KMS-11 (cell line): ENCODE measurements around the gene SLC8B1.
"Not testable (repeated sequence)": the region's sequence is repeated elsewhere in the genome, so short reads cannot be mapped to it uniquely, and the experiment has no call there.

Experiments
- H2AFZ ChIP-seq: fragments of 200-600 bp; sonication (generic); 2 replicates; pipeline ENCODE4 v1.6.1; 2016; ENCODE audit warnings: antibody characterized with exemption, mixed run types, low read depth
- H3K27ac ChIP-seq: fragments of 200-600 bp; sonication (generic); 2 replicates; pipeline ENCODE4 v1.6.1; 2016; ENCODE audit warnings: mild to moderate bottlenecking, mixed run types
- H3K27me3 ChIP-seq: fragments of 200-600 bp; sonication (generic); 2 replicates; pipeline ENCODE4 v1.6.1; 2017; ENCODE audit warnings: mild to moderate bottlenecking, low read depth, mixed run types, moderate library complexity; ENCODE audit not compliant: insufficient read depth
- H3K36me3 ChIP-seq: fragments of 200-600 bp; sonication (generic); 2 replicates; pipeline ENCODE4 v1.6.1; 2017; ENCODE audit warnings: mild to moderate bottlenecking, mixed run types; ENCODE audit not compliant: insufficient read depth
- H3K4me1 ChIP-seq: fragments of 200-600 bp; sonication (generic); 2 replicates; pipeline ENCODE4 v1.6.1; 2016; ENCODE audit warnings: mild to moderate bottlenecking, low read depth, mixed run types; ENCODE audit not compliant: poor library complexity, severe bottlenecking
- H3K4me2 ChIP-seq: fragments of 200-600 bp; sonication (generic); 2 replicates; pipeline ENCODE4 v1.7.0; 2016; ENCODE audit warnings: mild to moderate bottlenecking, mixed run types
- H3K4me3 ChIP-seq: fragments of 200-600 bp; sonication (generic); IDR thresholded peaks from 2 replicates; pipeline ENCODE4 v1.6.1; 2017; ENCODE audit warnings: low read depth, low read length, mixed read lengths; ENCODE audit not compliant: insufficient read depth
- H3K79me2 ChIP-seq: fragments of 200-600 bp; sonication (generic); 2 replicates; pipeline ENCODE4 v1.6.1; 2016; ENCODE audit warnings: low read depth, mixed run types; ENCODE audit not compliant: insufficient read depth
- H3K9ac ChIP-seq: fragments of 200-600 bp; sonication (generic); 2 replicates; pipeline ENCODE4 v1.6.1; 2016; ENCODE audit warnings: mild to moderate bottlenecking, mixed run types
- H4K20me1 ChIP-seq: fragments of 200-600 bp; sonication (generic); 2 replicates; pipeline ENCODE4 v1.6.1; 2016; ENCODE audit warnings: mild to moderate bottlenecking, mixed run types; ENCODE audit not compliant: insufficient read depth
- TF ChIP-seq, protein P1 (sequence below): fragments of 200-600 bp; sonication (generic); conservative IDR thresholded peaks from 2 replicates; pipeline ENCODE4 v1.6.1; 2017; ENCODE audit warnings: low read depth, mild to moderate bottlenecking, antibody characterized with exemption, low read length, moderate library complexity, mixed read lengths

Gene SLC8B1

DNA sequence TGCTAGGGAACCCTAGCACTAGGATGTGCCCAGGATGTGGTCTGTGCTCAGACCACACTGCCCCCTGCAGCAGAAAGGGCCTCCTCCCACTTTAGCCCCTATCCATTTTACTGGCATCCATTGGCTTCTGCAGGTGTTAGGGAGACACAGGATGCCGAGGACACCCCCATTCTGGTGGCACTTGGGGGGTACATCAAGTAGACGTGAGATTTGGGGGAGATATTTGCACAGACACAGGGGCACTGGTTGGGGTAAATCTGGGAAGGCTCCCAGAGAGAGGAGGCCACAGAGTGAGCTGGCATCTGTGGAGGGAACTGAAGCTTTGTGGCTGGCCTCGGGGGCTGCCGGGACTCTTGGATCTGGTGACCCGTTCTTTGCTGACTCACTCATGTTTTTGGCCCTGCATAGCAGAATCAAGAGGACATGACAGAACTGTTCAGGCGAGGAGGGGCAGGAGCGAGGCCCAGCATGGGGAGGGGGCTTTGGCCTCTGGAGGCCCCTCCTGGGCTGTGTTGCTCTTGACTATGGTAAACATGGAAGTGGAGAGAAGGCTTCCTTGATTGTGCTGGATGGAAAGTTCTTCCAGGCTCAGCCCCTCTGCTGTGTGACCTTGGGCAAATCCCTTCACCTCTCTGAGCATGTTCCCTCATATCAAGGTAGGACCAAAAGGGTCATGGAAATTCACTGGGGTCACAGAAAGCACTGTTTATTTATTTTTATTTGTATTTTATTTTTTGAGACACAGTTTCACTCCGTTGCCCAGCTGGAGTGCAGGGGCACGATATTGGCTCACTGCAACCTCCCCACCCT is 25.2 kb upstream of the SLC8B1 start:
- Histone ChIP-seq H4K20me1 (no peaks in the 10 kb centered on the region), H3K4me3 (no peak overlapping the region), H3K27ac (no peak overlapping the region), H3K27me3 (no peaks in the 10 kb centered on the region), H2AFZ (no peak overlapping the region), H3K9ac (no peak overlapping the region), H3K4me2 (no peak overlapping the region), H3K36me3 (no peaks in the 10 kb centered on the region), H3K79me2 (no peaks in the 10 kb centered on the region), H3K4me1 (no peaks in the 10 kb centered on the region)
- TF ChIP-seq, protein P1, sequence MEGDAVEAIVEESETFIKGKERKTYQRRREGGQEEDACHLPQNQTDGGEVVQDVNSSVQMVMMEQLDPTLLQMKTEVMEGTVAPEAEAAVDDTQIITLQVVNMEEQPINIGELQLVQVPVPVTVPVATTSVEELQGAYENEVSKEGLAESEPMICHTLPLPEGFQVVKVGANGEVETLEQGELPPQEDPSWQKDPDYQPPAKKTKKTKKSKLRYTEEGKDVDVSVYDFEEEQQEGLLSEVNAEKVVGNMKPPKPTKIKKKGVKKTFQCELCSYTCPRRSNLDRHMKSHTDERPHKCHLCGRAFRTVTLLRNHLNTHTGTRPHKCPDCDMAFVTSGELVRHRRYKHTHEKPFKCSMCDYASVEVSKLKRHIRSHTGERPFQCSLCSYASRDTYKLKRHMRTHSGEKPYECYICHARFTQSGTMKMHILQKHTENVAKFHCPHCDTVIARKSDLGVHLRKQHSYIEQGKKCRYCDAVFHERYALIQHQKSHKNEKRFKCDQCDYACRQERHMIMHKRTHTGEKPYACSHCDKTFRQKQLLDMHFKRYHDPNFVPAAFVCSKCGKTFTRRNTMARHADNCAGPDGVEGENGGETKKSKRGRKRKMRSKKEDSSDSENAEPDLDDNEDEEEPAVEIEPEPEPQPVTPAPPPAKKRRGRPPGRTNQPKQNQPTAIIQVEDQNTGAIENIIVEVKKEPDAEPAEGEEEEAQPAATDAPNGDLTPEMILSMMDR = no peak

DNA sequence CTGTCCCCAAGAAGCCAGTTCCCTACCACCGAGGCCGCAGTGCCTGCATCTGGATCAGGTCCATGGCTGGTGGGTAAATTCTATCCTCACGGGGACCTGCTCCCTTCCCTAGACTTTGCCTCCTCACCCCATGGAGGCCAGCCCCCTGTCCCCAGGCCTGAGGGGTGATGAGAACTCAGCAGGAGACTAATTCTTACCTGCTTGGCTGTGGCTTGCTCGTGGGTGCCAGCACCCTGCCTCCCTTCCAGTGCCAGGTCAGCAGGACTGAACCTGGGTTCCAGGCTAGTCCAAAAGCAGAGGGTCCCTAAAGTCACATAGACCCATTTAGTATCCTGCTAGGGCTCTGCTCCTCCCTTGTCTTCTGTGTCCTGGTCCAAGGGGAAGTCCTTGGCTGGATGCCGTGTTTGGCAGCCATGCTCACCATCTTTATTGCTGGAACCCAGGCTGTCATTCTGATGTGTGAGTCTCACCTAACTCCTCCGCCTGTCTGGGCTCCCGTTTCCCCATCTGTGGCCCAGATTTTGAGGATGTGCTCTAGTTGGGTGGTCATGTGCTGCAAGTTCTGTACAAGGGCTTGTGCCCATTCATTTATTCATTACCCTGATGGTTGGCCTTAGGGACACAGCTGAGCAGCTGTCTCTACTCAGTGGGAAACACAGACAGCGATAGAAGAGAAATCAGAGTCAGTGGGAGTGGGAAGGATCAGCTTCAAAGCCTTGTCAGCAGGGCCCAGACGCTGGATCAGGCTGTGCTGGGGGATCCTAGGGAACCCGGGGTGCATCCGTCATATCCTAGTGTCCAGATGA is 24.4 kb upstream of the SLC8B1 start:
- Histone ChIP-seq H3K27me3 (no peaks in the 10 kb centered on the region), H3K27ac (no peak overlapping the region), H4K20me1 (no peaks in the 10 kb centered on the region), H3K4me1 (no peaks in the 10 kb centered on the region), H3K79me2 (no peaks in the 10 kb centered on the region), H2AFZ (peak overlapping the region; percentile 69; the same call in 1 of the 2 replicates), H3K9ac (peak overlapping the region; percentile 49; the same call in 1 of the 2 replicates), H3K4me2 (peak overlapping the region; percentile 63), H3K36me3 (no peaks in the 10 kb centered on the region), H3K4me3 (no peak overlapping the region)
- TF ChIP-seq, protein P1 = no peak

DNA sequence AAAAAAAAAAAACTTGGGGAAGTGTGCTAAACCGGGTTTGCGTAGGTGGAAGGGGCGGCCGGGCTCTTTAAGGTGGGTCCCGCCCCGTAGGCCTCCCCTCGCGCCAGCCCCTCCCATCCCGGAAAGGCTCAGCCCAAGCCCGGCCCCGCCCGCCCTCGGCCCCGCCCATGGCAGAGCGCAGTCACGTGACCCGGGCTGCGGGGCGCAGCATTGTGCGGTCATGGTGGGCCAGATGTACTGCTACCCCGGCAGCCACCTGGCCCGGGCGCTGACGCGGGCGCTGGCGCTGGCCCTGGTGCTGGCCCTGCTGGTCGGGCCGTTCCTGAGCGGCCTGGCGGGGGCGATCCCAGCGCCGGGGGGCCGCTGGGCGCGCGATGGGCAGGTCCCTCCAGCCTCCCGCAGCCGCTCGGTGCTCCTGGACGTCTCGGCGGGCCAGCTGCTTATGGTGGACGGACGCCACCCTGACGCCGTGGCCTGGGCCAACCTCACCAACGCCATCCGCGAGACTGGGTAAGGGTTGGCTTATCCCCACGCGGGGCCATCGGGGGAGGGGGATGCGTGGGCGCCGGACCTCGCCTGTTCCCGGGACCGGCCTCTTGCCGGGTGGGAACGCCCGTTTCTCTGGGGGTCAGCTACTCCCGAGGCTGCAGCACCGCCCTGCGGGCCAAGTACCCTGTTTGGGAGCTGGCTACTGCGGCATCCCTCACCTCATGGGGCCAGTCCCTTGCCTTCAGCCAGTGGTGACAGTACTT is 23.6 kb upstream of the SLC8B1 start, which contains the start of gene PLBD2:
TSS of gene PLBD2 (plus strand) at position 207 of the 752 bp plus-strand sequence. CDS start at position 221, 14 bp downstream.
- Histone ChIP-seq H3K79me2 (no peaks in the 10 kb centered on the region), H3K27ac (no peak within 1 kb of the TSS), H4K20me1 (no peaks in the 10 kb centered on the region), H3K4me2 (peak within 1 kb of the TSS; percentile 63), H3K27me3 (no peaks in the 10 kb centered on the region), H2AFZ (peak within 1 kb of the TSS; percentile 69), H3K36me3 (no peaks in the 10 kb centered on the region), H3K4me3 (no peak within 1 kb of the TSS), H3K9ac (peak within 1 kb of the TSS; percentile 49; the same call in 1 of the 2 replicates), H3K4me1 (no peaks in the 10 kb centered on the region)
- TF ChIP-seq, protein P1 = no peak

DNA sequence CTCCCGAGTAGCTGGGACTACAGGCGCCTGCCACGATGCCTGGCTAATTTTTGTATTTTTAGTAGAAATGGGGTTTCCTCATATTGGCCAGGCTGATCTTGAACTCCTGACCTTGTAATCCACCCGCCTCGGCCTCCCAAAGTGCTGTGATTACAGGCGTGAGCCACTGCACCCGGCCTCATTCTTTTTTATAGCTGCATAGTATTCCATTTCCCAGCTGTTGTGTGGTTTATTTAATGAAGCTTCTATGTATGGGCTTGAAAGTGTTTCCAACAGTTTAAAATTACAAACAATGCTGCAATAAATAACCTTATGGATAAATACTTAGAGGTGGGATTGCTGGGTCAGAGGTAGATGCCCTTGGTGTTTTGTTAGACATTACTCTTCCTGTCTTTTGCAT is 19.3 kb upstream of the SLC8B1 start:
- H3K4me3 ChIP-seq, H3K27ac ChIP-seq, H3K4me1 ChIP-seq, H3K79me2 ChIP-seq, H3K36me3 ChIP-seq, H4K20me1 ChIP-seq, H3K4me2 ChIP-seq, H3K9ac ChIP-seq, H2AFZ ChIP-seq, H3K27me3 ChIP-seq: not testable (repeated sequence)
